ENCODE measurements around the gene PSMG4.

Gene PSMG4

DNA sequence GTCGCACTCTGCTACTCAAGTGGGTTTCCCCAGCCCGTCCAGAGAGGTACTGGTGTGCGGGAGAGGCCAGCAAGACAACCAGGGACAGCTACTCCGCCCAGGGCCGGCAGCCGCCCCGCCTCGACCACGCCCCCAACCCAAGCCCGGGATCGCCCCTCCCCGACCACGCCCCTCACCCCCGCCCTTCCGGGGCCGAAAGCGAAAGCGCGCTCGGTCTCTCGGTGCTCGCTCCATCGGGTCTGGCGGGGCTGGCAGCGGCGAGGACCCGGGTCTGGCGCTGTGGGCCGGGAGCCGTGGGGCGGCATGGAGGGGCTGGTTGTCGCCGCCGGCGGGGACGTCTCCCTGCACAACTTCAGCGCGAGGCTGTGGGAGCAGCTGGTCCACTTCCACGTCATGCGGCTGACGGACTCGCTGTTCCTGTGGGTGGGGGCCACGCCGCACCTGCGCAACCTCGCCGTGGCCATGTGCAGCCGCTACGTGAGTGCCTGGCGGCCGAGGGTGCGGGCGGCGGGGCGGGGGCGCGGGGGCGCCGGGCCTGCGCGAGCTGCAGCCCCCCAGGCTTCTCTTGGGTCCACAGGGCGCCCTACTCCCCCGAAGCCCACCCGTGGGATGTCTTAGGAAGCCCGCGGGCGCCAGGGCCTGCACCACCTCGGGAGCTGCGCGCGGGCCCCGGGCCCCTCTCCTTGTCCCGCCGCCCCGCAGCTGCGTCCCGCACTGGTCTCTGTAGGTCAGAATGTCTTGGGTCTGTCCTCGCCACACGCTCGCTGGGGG lies at the start of gene PSMG4:
PSMG4 (plus strand) TSS at position 228 of the 771 bp plus-strand sequence; CDS start at position 304, 76 bp downstream.
- peak; percentile 67 for DNase-seq

DNA sequence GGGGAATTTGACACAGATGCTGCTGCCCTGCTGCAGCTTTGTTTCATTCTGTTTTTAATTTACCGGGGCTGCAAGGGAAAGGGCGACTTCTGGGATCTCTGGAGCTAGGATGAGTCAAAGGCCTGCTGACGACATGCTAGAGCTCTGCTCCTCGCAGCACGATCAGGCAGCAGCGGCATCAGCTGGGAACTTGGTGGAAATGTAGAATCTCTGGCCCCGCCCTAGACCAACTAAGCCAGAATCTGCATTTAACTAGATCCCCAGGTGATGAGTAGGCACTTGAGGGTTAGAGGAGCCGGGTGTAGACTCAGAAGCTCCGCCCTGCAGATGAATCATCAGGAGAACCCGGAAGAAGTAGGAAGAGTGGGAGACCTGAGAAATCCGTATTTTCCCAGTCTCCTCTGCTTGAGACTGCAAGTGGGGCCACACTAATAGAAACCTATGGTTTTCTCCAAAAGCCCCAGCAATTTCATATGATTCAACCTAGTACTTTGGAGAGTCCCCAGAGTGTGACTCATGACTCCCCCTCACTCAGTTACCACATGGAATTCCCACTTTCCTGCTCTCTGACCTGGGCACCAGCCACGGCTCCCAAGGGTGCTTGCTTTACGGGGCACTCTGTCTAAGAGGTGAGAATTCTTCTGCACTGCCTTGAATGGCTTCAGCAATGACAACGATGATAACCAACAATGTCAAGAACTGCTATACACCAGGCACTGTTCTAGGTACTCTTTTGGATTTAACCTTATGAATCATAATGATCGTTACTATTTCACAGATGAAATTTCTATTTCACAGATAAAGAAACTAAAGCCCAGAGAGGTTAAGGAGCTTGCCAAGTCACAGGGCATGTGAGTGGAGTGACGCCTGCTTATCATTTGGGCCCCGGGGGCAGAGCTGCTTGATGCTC lies 49.4 kb upstream of the PSMG4 start:
- DNase-seq = peak; percentile 66

- DNase-seq = no peak
Measured at GRCh38 chr6:3210024-3210610, 48.6 kb upstream of the PSMG4 start.

DNA sequence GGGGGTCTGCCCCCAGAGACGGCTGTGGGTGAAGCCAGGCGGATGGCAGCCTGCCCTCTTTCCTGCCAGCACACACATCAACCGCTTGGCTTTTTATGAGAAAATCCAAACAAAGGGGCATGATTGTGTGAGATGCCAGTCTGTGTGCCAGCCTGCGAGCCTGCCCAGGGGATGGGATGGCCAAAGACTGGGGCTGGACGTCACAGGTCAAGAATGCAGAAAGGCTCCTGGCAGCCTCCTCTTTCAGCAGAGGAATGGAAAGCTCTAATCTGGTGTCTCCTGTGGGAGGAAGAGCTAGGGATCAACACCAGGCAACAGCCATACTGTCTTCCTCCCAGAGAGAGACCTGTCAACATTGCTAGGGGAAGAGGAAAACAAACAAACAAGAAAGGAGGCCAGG lies 47.1 kb upstream of the PSMG4 start:
- DNase-seq = no peak

DNA sequence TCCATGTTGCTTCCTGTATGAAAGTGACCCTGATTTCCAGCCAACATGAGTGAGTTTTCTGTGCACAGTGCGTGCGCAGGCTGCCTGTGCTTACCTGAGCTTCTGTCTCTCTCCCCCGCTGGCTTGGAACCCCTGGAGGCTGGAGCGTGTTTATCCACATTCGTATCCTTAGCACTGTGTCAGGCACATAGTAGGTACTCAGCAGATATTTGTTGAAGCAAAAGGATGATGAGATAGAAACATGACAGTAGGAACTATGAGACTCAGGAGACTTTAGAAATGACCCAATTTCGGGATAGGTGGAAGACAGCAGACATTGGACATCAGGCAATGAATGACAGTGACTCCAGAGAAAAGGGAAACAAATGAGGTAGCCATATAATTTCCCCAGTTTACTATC lies 46.5 kb upstream of the PSMG4 start:
- no peak for DNase-seq

DNA sequence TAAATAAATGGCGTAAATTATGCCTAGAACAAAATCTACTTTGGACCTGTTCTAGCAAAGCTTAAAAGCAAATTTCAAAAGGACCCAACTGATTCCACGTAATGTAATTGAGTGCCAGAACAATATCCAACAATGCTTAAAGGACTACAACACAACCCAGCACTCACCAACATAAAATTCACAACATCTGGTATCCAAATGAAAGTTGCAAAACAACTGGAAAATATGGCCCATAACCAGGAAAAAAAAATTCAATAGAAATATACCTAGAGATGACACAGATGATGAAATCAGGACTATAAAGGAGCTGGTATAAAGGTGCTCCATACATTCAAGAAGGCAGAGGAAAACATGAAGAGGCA lies 45.4 kb upstream of the PSMG4 start:
- no peak for DNase-seq

DNA sequence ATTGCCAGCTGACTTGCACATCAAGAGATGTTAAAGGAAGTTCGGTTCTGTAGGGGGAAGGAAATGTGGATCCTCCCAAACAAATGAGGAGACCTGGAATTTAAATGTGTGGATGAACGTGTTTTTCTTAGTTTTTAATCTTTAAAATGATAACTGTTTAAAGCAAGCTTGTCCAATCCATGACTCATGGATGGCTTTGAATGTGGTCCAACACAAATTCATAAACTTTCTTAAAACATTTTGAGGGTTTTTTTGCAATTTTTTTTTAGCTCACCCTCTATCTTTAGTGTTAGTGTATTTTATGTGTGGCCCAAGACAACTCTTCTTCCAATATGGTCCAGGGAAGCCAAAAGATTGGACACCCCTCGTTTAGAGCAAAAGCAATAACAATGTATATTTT lies 43.8 kb upstream of the PSMG4 start:
- no peak for DNase-seq

DNA sequence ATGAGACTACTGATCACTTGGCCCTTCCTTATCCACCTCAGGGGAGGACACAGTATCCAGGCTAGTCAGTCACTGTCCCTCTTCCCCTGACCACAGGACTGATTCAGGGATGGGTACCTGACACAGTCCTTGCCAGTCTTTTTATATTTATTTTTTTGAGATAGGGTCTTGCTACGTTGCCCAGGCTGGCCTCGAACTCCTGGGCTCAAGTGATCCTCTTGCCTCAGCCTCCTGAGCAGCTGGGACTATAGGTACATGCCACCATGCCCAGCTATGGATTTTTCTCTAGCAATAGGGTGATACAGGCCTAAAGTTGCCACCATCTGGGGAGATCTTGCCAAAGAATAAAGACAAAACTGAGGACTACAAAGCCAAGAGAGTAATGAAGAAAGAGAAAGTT lies 41.5 kb upstream of the PSMG4 start:
- no peak for DNase-seq

DNA sequence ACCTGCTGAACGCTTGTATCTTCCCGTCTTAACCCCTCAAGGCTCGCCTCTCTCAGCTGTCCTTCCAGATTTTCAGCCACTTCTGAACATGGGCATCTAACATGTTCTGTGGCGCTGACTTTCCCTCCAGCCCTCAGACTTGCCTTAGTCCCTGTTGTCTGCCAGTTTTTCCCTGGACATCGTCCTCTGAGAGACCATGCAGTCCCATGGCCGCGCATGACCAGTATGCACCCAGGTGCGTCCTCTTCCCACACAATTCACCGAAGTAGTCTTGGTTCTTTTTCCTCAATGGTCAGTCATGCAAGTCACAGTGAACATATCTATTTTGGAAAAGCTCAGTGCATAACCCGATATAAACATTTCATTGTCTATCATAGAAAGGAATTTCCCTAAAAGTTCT lies 40.5 kb upstream of the PSMG4 start:
- DNase-seq = no peak

- no peak for DNase-seq
Measured at GRCh38 chr6:3220366-3220765, 38.4 kb upstream of the PSMG4 start.

DNA sequence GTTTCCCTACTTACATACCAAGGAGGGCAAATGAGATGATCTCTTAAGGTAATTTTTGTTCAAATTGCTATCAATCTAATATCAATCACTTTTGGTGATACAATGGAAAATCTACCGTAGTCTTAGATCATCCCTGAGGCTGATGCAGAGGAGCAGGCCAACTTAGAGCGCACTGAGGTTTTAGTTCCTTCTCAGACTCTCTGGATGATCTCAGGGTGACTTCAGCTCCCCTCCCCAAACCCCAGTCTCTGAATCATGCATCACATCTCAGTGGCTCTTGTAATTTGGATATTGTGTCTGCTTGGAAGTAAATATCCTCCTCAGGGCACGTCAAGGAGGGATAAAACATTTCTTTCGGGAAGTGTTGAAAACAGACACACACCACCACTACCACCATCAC lies 37.2 kb upstream of the PSMG4 start:
- DNase-seq = peak; percentile 21

- DNase-seq = no peak
Measured at GRCh38 chr6:3222506-3223038, 36.2 kb upstream of the PSMG4 start.

DNA sequence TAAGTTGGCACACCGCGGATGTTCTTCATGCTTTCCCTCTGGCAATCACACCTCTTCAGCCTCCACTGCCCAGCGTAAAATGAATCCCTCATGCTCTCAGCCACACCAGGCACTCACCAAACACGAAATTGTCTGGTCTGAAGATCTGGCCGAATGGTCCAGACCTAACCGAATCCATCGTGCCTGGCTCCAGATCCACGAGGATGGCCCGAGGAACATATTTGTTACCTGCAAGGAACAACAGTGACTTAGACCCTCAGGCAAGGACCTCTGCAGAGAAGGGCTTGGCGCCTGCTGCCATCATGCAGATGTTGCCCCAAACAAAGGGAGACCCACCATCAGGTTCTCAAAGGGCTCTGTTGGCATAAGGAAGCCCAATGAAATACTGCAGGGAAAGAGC lies 32.7 kb upstream of the PSMG4 start:
- no peak for DNase-seq

GRCh38 chr6:3226481-3227362 lies 32.0 kb upstream of the PSMG4 start:
- peak; percentile 35 for DNase-seq

DNA sequence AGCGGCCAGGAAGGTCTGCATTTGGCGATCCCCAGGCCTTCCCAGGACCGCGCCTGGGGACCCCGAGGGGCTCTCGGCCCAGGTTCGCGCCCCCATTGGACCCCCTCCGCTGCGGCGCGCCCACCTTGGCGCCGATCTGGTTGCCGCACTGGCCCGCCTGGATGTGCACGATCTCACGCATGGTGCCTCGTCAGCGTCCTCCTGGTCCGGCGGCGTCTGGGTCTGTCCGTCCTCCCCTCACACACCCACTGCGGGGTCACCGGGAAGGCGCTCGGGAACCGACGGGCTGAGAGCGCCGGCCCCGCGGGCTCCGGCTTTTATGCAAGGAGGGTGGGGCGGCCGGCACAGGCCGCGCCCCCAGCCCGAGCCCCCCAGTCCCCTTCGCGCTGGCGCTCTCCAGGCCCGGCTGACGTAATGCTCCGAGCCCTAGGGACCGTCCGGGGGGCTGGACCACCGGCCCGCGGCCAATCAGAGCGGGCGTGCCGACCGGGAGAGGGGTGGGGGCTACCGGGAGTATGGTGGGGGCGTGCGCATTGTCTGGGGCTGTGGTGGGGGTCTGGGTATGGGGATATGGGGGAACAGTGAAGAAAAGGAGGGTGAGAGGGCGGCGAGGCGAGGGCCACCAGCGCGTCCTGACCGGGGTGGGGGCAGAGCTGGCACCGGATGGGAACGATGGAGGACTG lies 31.2 kb upstream of the PSMG4 start, which contains the start of gene TUBB2B:
TUBB2B (minus strand) TSS at position 291 of the 683 bp plus-strand sequence; CDS start at position 181, 110 bp downstream.
- no peak for DNase-seq

DNA sequence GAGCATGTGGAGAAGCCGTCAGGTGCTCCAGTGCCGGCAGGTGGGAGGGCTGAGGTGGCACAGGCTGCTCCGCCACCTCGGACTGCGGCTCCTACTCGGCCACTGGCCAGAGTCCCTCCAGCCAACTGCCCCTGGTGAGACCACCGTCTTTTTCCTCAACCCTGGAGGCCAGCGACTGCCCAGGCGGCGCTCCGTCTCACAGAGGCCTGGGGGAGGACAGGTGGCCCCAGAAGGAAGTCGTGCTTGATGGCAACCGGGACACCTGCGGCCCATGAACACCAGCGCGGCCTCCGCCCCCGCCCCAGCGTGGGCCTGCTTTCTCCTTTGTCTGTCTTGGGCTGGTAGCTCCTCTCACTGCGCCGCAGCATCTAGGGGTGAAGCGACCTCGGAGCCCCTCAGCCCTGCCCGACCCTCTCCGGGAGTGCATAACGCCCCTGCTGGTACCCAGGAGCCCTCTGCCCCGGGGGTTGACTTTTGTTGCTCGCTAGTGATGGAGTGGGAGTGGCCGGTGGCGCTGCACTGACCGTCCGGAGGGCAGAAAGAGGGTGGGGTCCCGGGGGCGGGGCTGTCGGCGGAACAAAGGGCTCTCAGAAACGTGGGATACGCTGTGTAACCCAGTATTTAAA lies 30.6 kb upstream of the PSMG4 start:
- DNase-seq = no peak

DNA sequence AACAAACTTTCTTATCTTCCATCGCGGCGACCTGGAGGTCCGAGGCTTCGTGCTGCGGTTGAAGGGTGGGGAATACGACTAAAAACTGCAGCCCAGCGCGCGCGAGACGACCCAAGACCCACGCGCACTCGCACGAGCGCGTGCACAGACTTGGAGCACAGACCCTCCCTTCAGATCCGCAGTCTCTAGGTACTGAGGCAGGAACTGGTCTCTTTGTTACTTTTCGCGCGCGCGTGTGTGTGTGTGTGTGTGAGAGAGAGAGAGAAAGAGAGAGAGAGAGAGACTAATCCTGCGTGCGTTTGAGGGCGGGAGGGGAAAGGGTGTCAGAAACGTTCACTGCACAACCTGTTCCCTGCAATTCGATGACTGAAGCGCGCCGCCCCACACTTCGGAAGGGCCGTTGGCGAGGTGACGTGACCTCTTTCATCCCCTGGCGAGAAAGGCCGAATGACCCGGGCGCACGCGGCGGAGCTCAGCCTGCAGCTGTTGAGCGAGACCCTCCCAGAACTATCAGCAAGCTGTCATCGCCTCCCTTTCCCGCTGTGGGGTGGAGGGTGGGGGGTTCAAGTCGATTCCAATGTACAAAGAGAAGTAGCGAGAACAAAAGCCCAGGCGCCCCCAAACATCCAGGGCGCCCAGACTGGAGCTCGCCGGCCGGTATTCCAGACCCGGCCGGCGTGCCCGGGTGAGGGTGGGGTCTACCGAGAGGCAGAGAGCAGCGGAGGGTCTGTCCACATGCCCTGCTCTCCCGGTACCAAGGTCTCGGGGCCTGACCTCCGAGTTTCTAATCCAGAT lies 29.8 kb upstream of the PSMG4 start:
- no peak for DNase-seq

DNA sequence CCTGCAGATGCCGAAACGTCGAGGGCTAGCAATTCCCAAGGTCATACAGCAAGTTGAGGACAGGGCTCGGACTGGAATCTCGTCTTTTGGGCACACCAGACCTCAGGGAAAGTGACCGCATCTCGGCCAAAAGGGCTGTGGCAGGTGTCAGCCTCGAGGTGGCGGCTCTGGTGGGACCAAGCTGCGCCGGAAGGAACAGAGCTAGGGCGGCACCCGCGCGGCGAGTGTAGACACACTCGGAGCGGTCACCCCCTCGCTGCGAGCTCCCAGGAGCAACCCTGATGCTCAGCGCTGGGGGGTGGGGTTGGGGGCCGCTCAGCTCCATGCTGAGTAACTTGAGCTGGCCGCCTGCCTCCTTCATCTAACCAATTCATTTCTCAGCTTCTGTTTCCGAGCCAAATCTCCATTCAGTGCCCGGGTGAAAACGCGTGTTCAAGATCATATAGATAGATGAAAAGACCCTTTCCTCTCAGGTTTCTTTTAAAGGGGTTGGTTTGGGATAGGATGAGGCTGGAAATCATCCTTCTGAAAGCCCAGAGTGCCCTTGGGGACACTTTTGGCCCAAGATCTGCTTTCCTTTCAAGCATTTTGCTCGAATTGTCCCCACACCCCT lies 29.1 kb upstream of the PSMG4 start:
- DNase-seq = no peak

- no peak for DNase-seq
Measured at GRCh38 chr6:3230256-3230882, 28.4 kb upstream of the PSMG4 start.

DNA sequence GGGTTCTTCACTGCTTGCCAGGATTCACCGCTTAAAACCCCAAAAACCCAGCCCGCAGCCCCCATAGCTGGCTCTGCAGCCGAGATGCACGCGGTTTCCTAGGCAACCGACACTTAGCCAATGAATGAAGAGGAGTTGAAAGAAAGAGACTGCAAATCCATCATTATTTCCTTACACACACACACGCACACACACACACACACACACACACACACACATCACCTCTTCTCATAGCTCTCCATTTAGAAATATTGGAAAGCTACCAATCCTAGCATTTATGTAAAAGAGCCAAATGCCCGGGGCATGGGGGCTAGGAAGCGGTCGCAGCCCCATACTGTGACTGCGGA lies 27.9 kb upstream of the PSMG4 start:
- no peak for DNase-seq
